Common myeloid progenitor, CD34-positive (primary cell): ENCODE results near the gene OR52M1.

ENCODE experiments used
- CTCF ChIA-PET: fragments of 350-600 bp; sonication (Branson Sonifier 250); formaldehyde crosslinking; loops from one replicate; lab custom pipeline; 2021; ENCODE audit warnings: antibody characterized with exemption; lab: Charles Lee
- POLR2A ChIA-PET: fragments of 350-600 bp; sonication (Branson Sonifier 250); formaldehyde crosslinking; loops from one replicate; lab custom pipeline; 2021; ENCODE audit warnings: antibody characterized with exemption; lab: Charles Lee
- DNase-seq, 3 donors: peaks; one replicate each; pipeline versions ENCODE4 v3.0.0 to v3.0.0-alpha.2; 2013
- H3K27ac ChIP-seq, 2 experiments: 1 replicate in 1 of 2; 2 replicates in 1 of 2; pipeline ENCODE4 v1.7.0; 2013; ENCODE audit warnings: inconsistent platforms in 2 of 2, low read length in 2 of 2, mild to moderate bottlenecking in 2 of 2, low read depth in 1 of 2, moderate library complexity in 1 of 2; ENCODE audit not compliant: severe bottlenecking in 2 of 2, insufficient read depth in 1 of 2, poor library complexity in 1 of 2
- H3K27me3 ChIP-seq, 5 experiments: replicated peaks in 2 of 5; 1 replicate in 3 of 5; 2 replicates in 2 of 5; pipeline versions ENCODE4 v1.6.1 to v1.7.0; 2013; ENCODE audit warnings: low read length in 4 of 5, mild to moderate bottlenecking in 2 of 5, moderate library complexity in 2 of 5, inconsistent platforms in 1 of 5; ENCODE audit not compliant: insufficient read depth in 5 of 5, control insufficient read depth in 4 of 5
- H3K36me3 ChIP-seq, 4 experiments: 1 replicate in 2 of 4; 2 replicates in 2 of 4; pipeline versions ENCODE4 v1.6.1 to v1.7.0; 2013; ENCODE audit warnings: low read length in 3 of 4, control low read depth in 1 of 4, mild to moderate bottlenecking in 1 of 4; ENCODE audit not compliant: control insufficient read depth in 4 of 4, insufficient read depth in 4 of 4
- H3K4me1 ChIP-seq, 4 experiments: 1 replicate in 3 of 4; 2 replicates in 1 of 4; pipeline versions ENCODE4 v1.6.1 to v1.7.1; 2013; ENCODE audit warnings: low read length in 3 of 4, mild to moderate bottlenecking in 3 of 4, control low read depth in 1 of 4, inconsistent platforms in 1 of 4, moderate library complexity in 1 of 4; ENCODE audit not compliant: control insufficient read depth in 4 of 4, insufficient read depth in 4 of 4; ENCODE audit errors: control extremely low read depth in 1 of 4
- H3K4me3 ChIP-seq, 7 experiments: 1 replicate in 4 of 7; 2 replicates in 3 of 7; pipeline versions ENCODE4 v1.5.1 to v1.7.0; 2013; ENCODE audit warnings: mild to moderate bottlenecking in 7 of 7, low read length in 6 of 7, moderate library complexity in 6 of 7, inconsistent platforms in 2 of 7, low read depth in 2 of 7, control low read depth in 1 of 7; ENCODE audit not compliant: insufficient read depth in 4 of 7, control insufficient read depth in 1 of 7; ENCODE audit errors: extremely low read depth in 1 of 7
- H3K9me3 ChIP-seq, 5 experiments: 1 replicate in 4 of 5; 2 replicates in 1 of 5; pipeline versions ENCODE4 v1.6.1 to v1.7.1; 2013; ENCODE audit warnings: low read length in 4 of 5, mild to moderate bottlenecking in 2 of 5, inconsistent platforms in 1 of 5, low read depth in 1 of 5, moderate library complexity in 1 of 5; ENCODE audit not compliant: control insufficient read depth in 4 of 5, insufficient read depth in 2 of 5; ENCODE audit errors: control extremely low read depth in 1 of 5
- WGBS: methylation state at CpG from one replicate; pipeline ENCODE4 v1.1.5; 2013; ENCODE audit not compliant: insufficient coverage; 5-methylcytosine and 5-hydroxymethylcytosine counted together

The OR52M1 gene

GRCh38 chr11:4560467-4560866, 15.5 kb downstream of the OR52M1 start:
- Histone ChIP-seq H3K27me3 (peaks cover 0 to 3% (median 0%) of the 10 kb centered on the region in 5 experiments), H3K36me3 (no peaks in the 10 kb centered on the region), H3K9me3 (peaks cover 0 to 8% (median 0%) of the 10 kb centered on the region in 5 experiments), H3K4me1 (no peaks in the 10 kb centered on the region), H3K4me3 (no peak overlapping the region), H3K27ac (no peak overlapping the region)
- no peak for DNase-seq
- ChIA-PET CTCF (no interaction called here), POLR2A (no interaction called here)
- 71% methylated on average over 1 of the region's 1 CpG for WGBS

GRCh38 chr11:4565371-4565770, 20.4 kb downstream of the OR52M1 start:
- no peak overlapping the region for H3K4me3 ChIP-seq
- peaks cover 0 to 12% (median 3%) of the 10 kb centered on the region in 5 experiments for H3K9me3 ChIP-seq
- H3K4me1 ChIP-seq = no peaks in the 10 kb centered on the region
- H3K27ac ChIP-seq = no peak overlapping the region
- 100% methylated on average over 1 of the region's 3 CpGs for WGBS
- DNase-seq = no peak
- CTCF ChIA-PET = no interaction called here
- H3K36me3 ChIP-seq = no peaks in the 10 kb centered on the region
- POLR2A ChIA-PET = no interaction called here
- peaks cover 0 to 9% (median 0%) of the 10 kb centered on the region in 5 experiments for H3K27me3 ChIP-seq

GRCh38 chr11:4569075-4569474, 24.1 kb downstream of the OR52M1 start:
- DNase-seq = no peak
- ChIA-PET CTCF (interaction anchor here (0.6 kb wide), 1 partner anchor 22 kb away, joined by 3 read pairs; no protein-coding TSS in a partner anchor), POLR2A (no interaction called here)
- Histone ChIP-seq H3K9me3 (peaks cover 0 to 6% (median 3%) of the 10 kb centered on the region in 5 experiments), H3K27ac (no peak overlapping the region), H3K36me3 (no peaks in the 10 kb centered on the region), H3K4me1 (no peaks in the 10 kb centered on the region), H3K27me3 (peaks cover 0 to 29% (median 6%) of the 10 kb centered on the region in 5 experiments), H3K4me3 (no peak overlapping the region)
- 94% methylated on average over 18 of the region's 18 CpGs for WGBS

- Histone ChIP-seq H3K4me3 (no peak overlapping the region), H3K9me3 (no peaks in the 10 kb centered on the region), H3K36me3 (no peaks in the 10 kb centered on the region), H3K27me3 (peaks cover 0 to 44% (median 21%) of the 10 kb centered on the region in 5 experiments), H3K4me1 (peaks cover 2 to 12% (median 7%) of the 10 kb centered on the region in 4 experiments), H3K27ac (no peak overlapping the region)
- no peak for DNase-seq
- no CpG with 5 or more reads among the region's 3 CpGs for WGBS
- ChIA-PET CTCF (interaction anchor here (1.7 kb wide), 1 partner anchor 59 kb away, joined by 4 read pairs; no protein-coding TSS in a partner anchor), POLR2A (no interaction called here)
Observed at GRCh38 chr11:4576880-4577279, 31.9 kb downstream of the OR52M1 start.

- CTCF ChIA-PET = no interaction called here
- Histone ChIP-seq H3K36me3 (no peaks in the 10 kb centered on the region), H3K9me3 (no peaks in the 10 kb centered on the region), H3K4me3 (no peak overlapping the region), H3K27ac (no peak overlapping the region), H3K4me1 (peaks cover 2 to 12% (median 7%) of the 10 kb centered on the region in 4 experiments), H3K27me3 (peaks cover 0 to 39% (median 18%) of the 10 kb centered on the region in 5 experiments)
- no peak for DNase-seq
- POLR2A ChIA-PET = no interaction called here
- WGBS = 100% methylated on average over 1 of the region's 2 CpGs
Observed at GRCh38 chr11:4577761-4578160, 32.8 kb downstream of the OR52M1 start.

- Histone ChIP-seq H3K27ac (no peak overlapping the region), H3K27me3 (peaks cover 0 to 37% (median 15%) of the 10 kb centered on the region in 5 experiments), H3K36me3 (no peaks in the 10 kb centered on the region), H3K4me1 (peaks cover 2 to 12% (median 7%) of the 10 kb centered on the region in 4 experiments), H3K4me3 (no peak overlapping the region), H3K9me3 (no peaks in the 10 kb centered on the region)
- POLR2A ChIA-PET = no interaction called here
- no peak for DNase-seq
- 100% methylated on average over 6 of the region's 6 CpGs for WGBS
- CTCF ChIA-PET = no interaction called here
Observed at GRCh38 chr11:4578624-4579023, 33.6 kb downstream of the OR52M1 start.

- Histone ChIP-seq H3K36me3 (no peaks in the 10 kb centered on the region), H3K9me3 (no peaks in the 10 kb centered on the region), H3K27ac (no peak overlapping the region), H3K27me3 (peaks cover 0 to 26% (median 20%) of the 10 kb centered on the region in 5 experiments), H3K4me1 (peaks cover 2 to 12% (median 7%) of the 10 kb centered on the region in 4 experiments), H3K4me3 (no peak overlapping the region)
- no peak for DNase-seq
- ChIA-PET POLR2A (no interaction called here), CTCF (interaction anchor here (0.6 kb wide), 1 partner anchor 43 kb away, joined by 4 read pairs; no protein-coding TSS in a partner anchor)
- WGBS = no CpG with 5 or more reads among the region's 1 CpG
Observed at GRCh38 chr11:4580124-4580523, 35.1 kb downstream of the OR52M1 start.
